Right ventricle myocardium superior (tissue), 1 donor: ENCODE data around the gene ANKRD13C. TPM values are rescaled to one million over a fixed set of nuclear protein-coding genes. Genes with fewer than 3 reads are reported as not detected.
"Not testable (repeated sequence)": the region's sequence is repeated elsewhere in the genome, so short reads cannot be mapped to it uniquely, and the experiment has no call there.

Source experiments
- ATAC-seq: fragments of 200-7000 bp; cut with Tn5 transposase; one replicate; pipeline ENCODE4 v1.9.1; 2020; ENCODE audit warnings: mild to moderate bottlenecking; ENCODE audit not compliant: poor library complexity
- DNase-seq: peaks from one replicate; pipeline ENCODE4 v3.0.0-alpha.2; 2020
- intact Hi-C: fragments of 100-400 bp; cut with DNase I; formaldehyde crosslinking; loops from one replicate; pipeline ENCODE4 v1.11.2; 2022
- total RNA-seq: library from RNA; stranded (reverse); fragmentation: NEBNext Ultra II Directional; extraction: Animal tissue kit (Norgen Biotek cat#: 25700); gene quantifications from one replicate; pipeline ENCODE4 v1.2.1, GENCODE V29; 2021
- donor health status: DM: no; HTN: yes; CAD: no; lungs with severe emphysema.

ANKRD13C gene
- total RNA-seq, 1 donor from 2014 or later, result 9.1 TPM

- ATAC-seq (no peak), DNase-seq (no peak)
- intact Hi-C loops, result no loop called here
Measured at GRCh38 chr1:70364439-70364838, 9.9 kb upstream of the ANKRD13C start.

- intact Hi-C loops, result no loop called here
- DNase-seq (no peak), ATAC-seq (no peak)
Measured at GRCh38 chr1:70361727-70362398, 7.3 kb upstream of the ANKRD13C start.

- DNase-seq (no peak), ATAC-seq (no peak)
- intact Hi-C loops, result no loop called here
Measured at GRCh38 chr1:70360321-70360720, 5.8 kb upstream of the ANKRD13C start.

- no peak for ATAC-seq
- intact Hi-C loops, result no loop called here
- DNase-seq, result no peak
Measured at GRCh38 chr1:70358921-70359564, 4.5 kb upstream of the ANKRD13C start.

GRCh38 chr1:70355920-70356319 lies 1.4 kb upstream of the ANKRD13C start:
- DNase-seq (no peak), ATAC-seq (no peak)
- intact Hi-C loops, result no loop called here

GRCh38 chr1:70355111-70355407 lies 537 bp upstream of the ANKRD13C start:
- ATAC-seq (no peak), DNase-seq (no peak)
- intact Hi-C loops, result no loop called here

- intact Hi-C loops, result no loop called here
- DNase-seq, result no peak
- ATAC-seq, result peak; percentile 49
Measured at GRCh38 chr1:70353601-70354331, 756 bp downstream of the ANKRD13C start.

GRCh38 chr1:70353044-70353443 lies 1.5 kb downstream of the ANKRD13C start:
- no peak for ATAC-seq
- no peak for DNase-seq
- intact Hi-C loops, result no loop called here

- ATAC-seq, DNase-seq, intact Hi-C loops: not testable (repeated sequence)
Measured at GRCh38 chr1:70349799-70350198, 4.7 kb downstream of the ANKRD13C start.

GRCh38 chr1:70348399-70349165 lies 5.9 kb downstream of the ANKRD13C start:
- ATAC-seq, result no peak
- intact Hi-C loops, result no loop called here
- DNase-seq, result no peak

- DNase-seq, intact Hi-C loops, ATAC-seq: not testable (repeated sequence)
Measured at GRCh38 chr1:70339644-70340043, 14.9 kb downstream of the ANKRD13C start.

GRCh38 chr1:70336050-70336449 lies 18.5 kb downstream of the ANKRD13C start:
- intact Hi-C loops, result no loop called here
- DNase-seq, result no peak
- ATAC-seq, result no peak

- intact Hi-C loops, result no loop called here
- DNase-seq, result no peak
- ATAC-seq, result no peak
Measured at GRCh38 chr1:70334436-70334835, 20.1 kb downstream of the ANKRD13C start.

- intact Hi-C loops, result no loop called here
Measured at GRCh38 chr1:70333245-70333644, 21.3 kb downstream of the ANKRD13C start.

GRCh38 chr1:70331962-70332361 lies 22.6 kb downstream of the ANKRD13C start:
- intact Hi-C loops, result no loop called here
- DNase-seq (no peak), ATAC-seq (no peak)

More at GRCh38 chr1:70333245-70333644, 21.3 kb downstream of the ANKRD13C start:
- DNase-seq (no peak), ATAC-seq (no peak)

GRCh38 chr1:70327306-70328076 lies 27.0 kb downstream of the ANKRD13C start:
- no peak for DNase-seq
- intact Hi-C loops, result no loop called here
- ATAC-seq, result no peak

- ATAC-seq (no peak), DNase-seq (no peak)
- intact Hi-C loops, result no loop called here
Measured at GRCh38 chr1:70324683-70325082, 29.8 kb downstream of the ANKRD13C start.

- intact Hi-C loops, result no loop called here
- ATAC-seq, result no peak
- no peak for DNase-seq
Measured at GRCh38 chr1:70319750-70320149, 34.8 kb downstream of the ANKRD13C start.

GRCh38 chr1:70318191-70318590 lies 36.3 kb downstream of the ANKRD13C start:
- intact Hi-C loops, result no loop called here
- no peak for ATAC-seq
- DNase-seq, result no peak
